ENCODE measurements around the gene EFCAB6. TPM values are rescaled to one million over a fixed set of nuclear protein-coding genes. Genes with fewer than 3 reads are reported as not detected.

The EFCAB6 gene
- total RNA-seq, 2 experiments from 2014 or later: 0.13 TPM; not detected in 1

DNA sequence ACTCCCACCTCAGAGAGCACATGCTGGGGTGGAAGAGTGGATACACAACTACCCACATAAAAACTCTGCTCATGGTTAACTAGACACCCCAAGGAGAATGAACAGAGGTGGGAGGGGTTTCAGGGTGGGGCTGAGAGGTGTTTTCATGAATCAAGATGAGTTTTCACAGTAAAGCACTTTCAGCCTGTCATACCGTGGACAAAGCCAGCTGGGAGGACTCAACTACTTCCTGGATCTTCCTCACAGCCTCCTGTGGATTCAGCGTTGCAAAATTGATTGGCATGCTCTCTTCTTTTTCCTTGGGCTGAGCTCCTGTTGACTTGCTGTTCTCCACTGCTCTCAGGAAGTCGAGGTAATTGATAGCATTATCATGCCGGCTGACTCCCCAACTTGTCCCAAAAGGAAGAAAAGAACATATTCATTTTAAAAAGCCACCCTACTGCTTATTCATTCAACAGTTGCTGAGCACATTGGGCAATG lies 231.8 kb downstream of the EFCAB6 start:
- no peak for TF ChIP-seq CTCF (conservative IDR thresholded peaks at IDR 0.05; ENCODE audit: low read length)
- TF ChIP-seq EZH2phosphoT487 (IDR thresholded peaks at IDR 0.05; ENCODE audit: borderline replicate concordance, low read depth, low read length): no peak
- Histone ChIP-seq H3K27ac (ENCODE audit: low read depth, low read length, poor library complexity, severe bottlenecking) (no peak overlapping the region), H3K36me3 (ENCODE audit: insufficient read depth, low read length) (no peaks in the 10 kb centered on the region), H3K4me1 (ENCODE audit: insufficient read depth, low read length, poor library complexity, severe bottlenecking) (no peaks in the 10 kb centered on the region), H3K4me3 (ENCODE audit: low read depth, low read length, poor library complexity, severe bottlenecking) (no peak overlapping the region), H4K20me1 (ENCODE audit: insufficient read depth, low read length) (no peaks in the 10 kb centered on the region), H3K4me2 (ENCODE audit: low read length) (no peak overlapping the region), H3K79me2 (ENCODE audit: insufficient read depth, low read depth, low read length) (no peaks in the 10 kb centered on the region), H3K9me3 (ENCODE audit: low read length) (no peaks in the 10 kb centered on the region), H2AFZ (ENCODE audit: low read length) (no peak overlapping the region), H3K9me2 (ENCODE audit: insufficient read depth, low read length) (no peaks in the 10 kb centered on the region)
- ChIA-PET CTCF (ENCODE audit: unreplicated experiment) (no interaction called here), POLR2A (no interaction called here)
- DNase-seq (ENCODE audit: low spot score): no peak
- BruUV-seq (replicated peaks): no TSS peak
- intact Hi-C loops (cut with micrococcal nuclease; ENCODE audit: unreplicated experiment): no loop called here

DNA sequence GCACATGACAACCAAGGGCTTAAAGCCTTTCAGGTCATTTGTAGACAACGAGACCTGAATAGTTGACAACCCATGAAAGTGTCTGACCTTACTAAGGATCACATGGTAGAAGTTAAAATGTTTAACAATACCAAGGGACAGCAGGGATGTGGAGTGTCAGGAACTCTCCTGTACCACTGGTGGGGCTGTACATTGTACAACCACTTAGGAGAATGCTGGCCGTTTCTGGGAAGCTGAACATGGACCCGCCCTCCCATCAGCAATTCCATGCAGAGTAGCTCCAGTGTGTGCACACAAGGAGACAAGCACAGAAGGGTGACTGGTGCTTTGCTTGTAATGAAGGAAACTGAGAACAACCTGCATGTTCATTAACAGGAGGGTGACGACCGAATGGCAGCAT lies 237.4 kb downstream of the EFCAB6 start:
- H3K9me2 ChIP-seq (ENCODE audit: insufficient read depth, low read length): no peaks in the 10 kb centered on the region
- no peaks in the 10 kb centered on the region for H4K20me1 ChIP-seq (ENCODE audit: insufficient read depth, low read length)
- no peak overlapping the region for H3K4me2 ChIP-seq (ENCODE audit: low read length)
- ChIA-PET POLR2A (no interaction called here), CTCF (ENCODE audit: unreplicated experiment) (no interaction called here)
- intact Hi-C loops (cut with micrococcal nuclease; ENCODE audit: unreplicated experiment): no loop called here
- no peaks in the 10 kb centered on the region for H3K4me1 ChIP-seq (ENCODE audit: insufficient read depth, low read length, poor library complexity, severe bottlenecking)
- H3K9me3 ChIP-seq (ENCODE audit: low read length): no peaks in the 10 kb centered on the region
- H3K4me3 ChIP-seq (ENCODE audit: low read depth, low read length, poor library complexity, severe bottlenecking): no peak overlapping the region
- no TSS peak for BruUV-seq (replicated peaks)
- TF ChIP-seq CTCF (conservative IDR thresholded peaks at IDR 0.05; ENCODE audit: low read length): no peak
- no peak for TF ChIP-seq EZH2phosphoT487 (IDR thresholded peaks at IDR 0.05; ENCODE audit: borderline replicate concordance, low read depth, low read length)
- no peaks in the 10 kb centered on the region for H3K79me2 ChIP-seq (ENCODE audit: insufficient read depth, low read depth, low read length)
- no peaks in the 10 kb centered on the region for H3K36me3 ChIP-seq (ENCODE audit: insufficient read depth, low read length)
- H2AFZ ChIP-seq (ENCODE audit: low read length): no peak overlapping the region
- no peak for DNase-seq (ENCODE audit: low spot score)
- no peak overlapping the region for H3K27ac ChIP-seq (ENCODE audit: low read depth, low read length, poor library complexity, severe bottlenecking)

DNA sequence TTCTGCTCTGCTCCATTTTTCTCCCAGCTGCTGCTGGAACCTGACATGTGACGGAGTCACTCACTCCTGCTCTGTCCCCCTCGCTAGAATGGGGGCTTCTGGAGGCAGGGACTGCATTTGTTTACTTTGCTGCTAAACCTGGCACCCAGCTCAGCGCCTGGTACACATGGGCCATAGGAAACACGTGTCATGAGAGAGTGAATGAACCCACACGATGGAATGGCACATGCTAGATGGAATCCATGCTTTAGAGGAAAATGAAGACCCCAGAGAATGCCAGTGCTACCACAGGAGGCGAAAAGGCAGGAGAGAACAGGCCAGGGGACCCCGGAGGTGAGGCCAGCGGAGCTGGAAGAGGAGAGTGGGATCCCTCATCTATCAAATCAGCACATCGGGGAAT lies 239.4 kb downstream of the EFCAB6 start:
- POLR2A ChIA-PET: no interaction called here
- no peak for TF ChIP-seq EZH2phosphoT487 (IDR thresholded peaks at IDR 0.05; ENCODE audit: borderline replicate concordance, low read depth, low read length)
- TF ChIP-seq CTCF (conservative IDR thresholded peaks at IDR 0.05; ENCODE audit: low read length): no peak
- intact Hi-C loops (cut with micrococcal nuclease; ENCODE audit: unreplicated experiment): no loop called here
- H3K4me1 ChIP-seq (ENCODE audit: insufficient read depth, low read length, poor library complexity, severe bottlenecking): no peaks in the 10 kb centered on the region
- no peaks in the 10 kb centered on the region for H3K9me2 ChIP-seq (ENCODE audit: insufficient read depth, low read length)
- H3K4me3 ChIP-seq (ENCODE audit: low read depth, low read length, poor library complexity, severe bottlenecking): no peak overlapping the region
- H3K4me2 ChIP-seq (ENCODE audit: low read length): no peak overlapping the region
- H2AFZ ChIP-seq (ENCODE audit: low read length): no peak overlapping the region
- no peaks in the 10 kb centered on the region for H3K9me3 ChIP-seq (ENCODE audit: low read length)
- no TSS peak for BruUV-seq (replicated peaks)
- no peaks in the 10 kb centered on the region for H3K36me3 ChIP-seq (ENCODE audit: insufficient read depth, low read length)
- CTCF ChIA-PET (ENCODE audit: unreplicated experiment): no interaction called here
- no peaks in the 10 kb centered on the region for H3K79me2 ChIP-seq (ENCODE audit: insufficient read depth, low read depth, low read length)
- H3K27ac ChIP-seq (ENCODE audit: low read depth, low read length, poor library complexity, severe bottlenecking): no peak overlapping the region
- H4K20me1 ChIP-seq (ENCODE audit: insufficient read depth, low read length): no peaks in the 10 kb centered on the region
- no peak for DNase-seq (ENCODE audit: low spot score)
